Measurements from ENCODE around the gene CDK11A. TPM values are rescaled to one million over a fixed set of nuclear protein-coding genes. Genes with fewer than 3 reads are reported as not detected.

The CDK11A gene
- total and polyA plus RNA-seq, 2 of the 8 experiments (the other 6 are each of a cell fraction or from before 2014, with no cell fraction given), result 15.0 to 45.6 TPM

- TF ChIP-seq CHD7 (IDR thresholded peaks at IDR 0.05; ENCODE audit: insufficient replicate concordance, low read length) (no peak), KDM1A (IDR thresholded peaks at IDR 0.05; ENCODE audit: borderline replicate concordance, low read length) (no peak), TAF7 (optimal IDR thresholded peaks at IDR 0.05; ENCODE audit: borderline replicate concordance, low read depth, low read length) (no peak)
- TF ChIP-seq, protein P1, sequence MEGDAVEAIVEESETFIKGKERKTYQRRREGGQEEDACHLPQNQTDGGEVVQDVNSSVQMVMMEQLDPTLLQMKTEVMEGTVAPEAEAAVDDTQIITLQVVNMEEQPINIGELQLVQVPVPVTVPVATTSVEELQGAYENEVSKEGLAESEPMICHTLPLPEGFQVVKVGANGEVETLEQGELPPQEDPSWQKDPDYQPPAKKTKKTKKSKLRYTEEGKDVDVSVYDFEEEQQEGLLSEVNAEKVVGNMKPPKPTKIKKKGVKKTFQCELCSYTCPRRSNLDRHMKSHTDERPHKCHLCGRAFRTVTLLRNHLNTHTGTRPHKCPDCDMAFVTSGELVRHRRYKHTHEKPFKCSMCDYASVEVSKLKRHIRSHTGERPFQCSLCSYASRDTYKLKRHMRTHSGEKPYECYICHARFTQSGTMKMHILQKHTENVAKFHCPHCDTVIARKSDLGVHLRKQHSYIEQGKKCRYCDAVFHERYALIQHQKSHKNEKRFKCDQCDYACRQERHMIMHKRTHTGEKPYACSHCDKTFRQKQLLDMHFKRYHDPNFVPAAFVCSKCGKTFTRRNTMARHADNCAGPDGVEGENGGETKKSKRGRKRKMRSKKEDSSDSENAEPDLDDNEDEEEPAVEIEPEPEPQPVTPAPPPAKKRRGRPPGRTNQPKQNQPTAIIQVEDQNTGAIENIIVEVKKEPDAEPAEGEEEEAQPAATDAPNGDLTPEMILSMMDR (IDR thresholded peaks at IDR 0.05; ENCODE audit: control extremely low read depth in 1 of 3, insufficient read depth in 1 of 3, low read depth in 1 of 3, low read length in 3 of 3), result no peak
Observed at GRCh38 chr1:1768249-1768992, 44.3 kb upstream of the CDK11A start (continued).
